Small intestine (tissue), 7 donors: ENCODE results near the gene LUZP2. TPM values are rescaled to one million over a fixed set of nuclear protein-coding genes. Genes with fewer than 3 reads are reported as not detected.

Source experiments
- DNase-seq, 2 donors: peaks; one replicate each; pipeline versions ENCODE4 v3.0.0 to v3.0.0-alpha.2; 2013
- FAIRE-seq: peaks from 2 replicates; lab custom pipeline; 2012; peaks lifted over from hg19 to GRCh38; lab: Jason Lieb, UNC
- H3K27ac ChIP-seq, 3 donors: one replicate each; pipeline ENCODE4 v1.5.1; 2013; ENCODE audit warnings: low read length in 2 of 3, mild to moderate bottlenecking in 2 of 3, control low read depth in 1 of 3, inconsistent platforms in 1 of 3, low read depth in 1 of 3, moderate library complexity in 1 of 3
- H3K27me3 ChIP-seq, 3 donors: one replicate each; pipeline ENCODE4 v1.6.1; 2013; ENCODE audit warnings: low read length in 3 of 3, inconsistent platforms in 1 of 3; ENCODE audit not compliant: control insufficient read depth in 3 of 3, insufficient read depth in 3 of 3
- H3K36me3 ChIP-seq, 3 donors: one replicate each; pipeline ENCODE4 v1.6.1; 2013; ENCODE audit warnings: low read length in 3 of 3, inconsistent platforms in 1 of 3, low read depth in 1 of 3, mild to moderate bottlenecking in 1 of 3, moderate library complexity in 1 of 3; ENCODE audit not compliant: control insufficient read depth in 3 of 3, insufficient read depth in 2 of 3
- H3K4me1 ChIP-seq, 3 donors: one replicate each; pipeline ENCODE4 v1.6.1; 2013; ENCODE audit warnings: low read length in 2 of 3, inconsistent platforms in 1 of 3, low read depth in 1 of 3, mild to moderate bottlenecking in 1 of 3, moderate library complexity in 1 of 3; ENCODE audit not compliant: control insufficient read depth in 3 of 3, insufficient read depth in 2 of 3
- H3K4me3 ChIP-seq, 3 donors: one replicate each; pipeline ENCODE4 v1.5.1; 2013; ENCODE audit warnings: low read length in 3 of 3, control low read depth in 1 of 3, inconsistent platforms in 1 of 3, low read depth in 1 of 3, mild to moderate bottlenecking in 1 of 3, moderate library complexity in 1 of 3
- H3K9me3 ChIP-seq, 2 donors: one replicate each; pipeline ENCODE4 v1.6.1; 2013; ENCODE audit warnings: low read depth in 1 of 2, low read length in 1 of 2; ENCODE audit not compliant: control insufficient read depth in 2 of 2, insufficient read depth in 1 of 2
- WGBS, 3 donors: extraction: QIAGEN DNeasy Blood & Tissue Kit; methylation state at CpG; one replicate each; pipeline ENCODE4 v1.1.7; 2013; 5-methylcytosine and 5-hydroxymethylcytosine counted together
- polyA plus RNA-seq, 4 donors: library from polyadenylated mRNA; stranded (reverse) in 3 of 4; unstranded in 1 of 4; fragments of 200-250 nt in 3 of 4; fragments of 120-200 nt in 1 of 4; gene quantifications; one replicate each; pipeline versions ENCODE4 v1.2.1 to v1.2.3, GENCODE V29; 2013
- donor health status: healthy with polysubstance abuse.
- donor health status: control.
- donor health status: control.
- donor health status: Bipolar disorder and iron deficiency.
- donor health status: healthy.

The LUZP2 gene
- polyA plus RNA-seq, 4 donors, result 0.52 to 1.3 TPM; not detected in 2

DNA sequence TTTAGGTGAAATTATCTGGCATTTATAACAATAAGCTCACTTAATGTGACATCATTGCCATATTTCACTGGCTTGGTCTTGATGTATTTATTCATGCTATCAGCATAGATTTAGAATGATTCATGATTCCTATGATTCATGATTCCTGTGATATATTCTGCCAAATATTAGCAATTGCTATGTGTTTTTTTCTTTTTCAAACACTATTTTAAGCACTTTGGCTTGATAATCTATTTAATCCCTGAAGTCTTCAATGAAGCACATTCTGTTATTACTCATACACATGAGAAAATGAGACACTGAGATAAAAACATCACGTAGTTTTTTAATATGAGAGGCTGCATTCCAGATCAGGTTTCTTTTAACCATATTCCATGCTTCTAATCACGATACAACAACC is 78.5 kb downstream of the LUZP2 start:
- no peak for FAIRE-seq
- WGBS, 3 donors, result 36 to 60% (median 41%) methylated on average over 2 of the region's 2 CpGs

DNA sequence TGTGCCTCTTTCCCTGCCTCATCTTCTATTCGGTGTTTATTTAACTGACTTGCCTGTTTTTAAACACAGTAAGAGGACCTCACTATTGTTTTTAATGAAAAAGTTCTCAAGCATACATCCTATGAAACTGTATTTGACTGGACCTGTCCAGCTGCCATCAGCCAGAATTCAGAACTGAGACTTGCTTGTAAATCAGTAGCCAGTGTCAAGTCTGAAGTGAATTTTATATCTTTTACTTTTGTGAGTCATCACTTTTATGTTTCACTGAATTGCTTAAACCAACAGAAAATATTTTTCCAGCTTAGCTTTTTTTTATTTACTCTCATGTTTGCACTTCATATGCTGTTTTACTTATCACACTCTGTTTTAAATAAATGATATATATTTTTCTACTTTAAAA is 88.3 kb downstream of the LUZP2 start:
- FAIRE-seq (no peak), DNase-seq (peak in 1 of 2 donors; percentile 11)
- H3K4me1 ChIP-seq, result peaks cover 0 to 3% (median 0%) of the 10 kb centered on the region in 3 donors
- no peaks in the 10 kb centered on the region for H3K36me3 ChIP-seq
- 75 to 94% (median 90%) methylated on average over 1 of the region's 1 CpG for WGBS, 3 donors
- H3K4me3 ChIP-seq, result no peak overlapping the region
- no peaks in the 10 kb centered on the region for H3K9me3 ChIP-seq
- H3K27me3 ChIP-seq, result no peaks in the 10 kb centered on the region
- no peak overlapping the region for H3K27ac ChIP-seq

More for the DNA sequence above, 78.5 kb downstream of the LUZP2 start:
- H3K4me3 ChIP-seq, result no peak overlapping the region
- H3K27ac ChIP-seq, result no peak overlapping the region
- no peaks in the 10 kb centered on the region for H3K4me1 ChIP-seq
- DNase-seq, result no peak
- H3K27me3 ChIP-seq, result no peaks in the 10 kb centered on the region
- no peaks in the 10 kb centered on the region for H3K36me3 ChIP-seq
- H3K9me3 ChIP-seq, result no peaks in the 10 kb centered on the region

GRCh38 chr11:24587635-24588034 is 90.8 kb downstream of the LUZP2 start:
- Histone ChIP-seq H3K4me3 (no peak overlapping the region), H3K27me3 (no peaks in the 10 kb centered on the region), H3K4me1 (peaks cover 0 to 3% (median 0%) of the 10 kb centered on the region in 3 donors), H3K36me3 (no peaks in the 10 kb centered on the region), H3K9me3 (no peaks in the 10 kb centered on the region), H3K27ac (no peak overlapping the region)
- no peak for FAIRE-seq
- no peak for DNase-seq

- no peak overlapping the region for H3K4me3 ChIP-seq
- WGBS, 3 donors, result 73 to 81% (median 78%) methylated on average over 3 of the region's 3 CpGs
- DNase-seq, result no peak
- H3K27me3 ChIP-seq, result no peaks in the 10 kb centered on the region
- H3K27ac ChIP-seq, result no peak overlapping the region
- no peaks in the 10 kb centered on the region for H3K36me3 ChIP-seq
- peaks cover 0 to 3% (median 0%) of the 10 kb centered on the region in 3 donors for H3K4me1 ChIP-seq
- no peaks in the 10 kb centered on the region for H3K9me3 ChIP-seq
- FAIRE-seq, result no peak
Measured at GRCh38 chr11:24588081-24588480, 91.2 kb downstream of the LUZP2 start.

DNA sequence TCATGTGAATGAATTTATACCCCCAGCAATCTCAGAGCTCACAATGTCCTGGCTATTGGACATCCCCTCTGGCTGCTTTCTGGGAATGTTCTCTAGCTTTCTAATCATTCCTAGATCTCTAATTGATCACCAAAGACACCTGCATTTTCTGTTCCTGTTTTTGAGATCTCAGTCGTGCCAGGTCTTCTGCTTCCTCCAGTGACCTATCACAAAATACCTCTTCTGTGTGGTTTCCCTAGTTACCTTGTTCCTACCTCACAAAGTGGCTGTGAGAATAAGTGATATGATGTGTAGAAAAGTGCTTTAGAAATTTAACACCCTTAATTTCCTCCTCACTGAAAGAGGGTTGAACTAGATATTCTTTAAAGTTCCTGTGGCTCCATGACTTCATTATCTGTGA is 92.2 kb downstream of the LUZP2 start:
- 46 to 52% (median 48%) methylated on average over 1 of the region's 1 CpG for WGBS, 3 donors
- FAIRE-seq (no peak), DNase-seq (no peak)
- H3K36me3 ChIP-seq, result no peaks in the 10 kb centered on the region
- H3K4me3 ChIP-seq, result no peak overlapping the region
- H3K9me3 ChIP-seq, result no peaks in the 10 kb centered on the region
- H3K27me3 ChIP-seq, result no peaks in the 10 kb centered on the region
- peaks cover 0 to 3% (median 0%) of the 10 kb centered on the region in 3 donors for H3K4me1 ChIP-seq
- no peak overlapping the region for H3K27ac ChIP-seq

GRCh38 chr11:24591283-24591682 is 94.4 kb downstream of the LUZP2 start:
- H3K27ac ChIP-seq, result no peak overlapping the region
- WGBS, 3 donors, result 47 to 63% (median 63%) methylated on average over 2 of the region's 2 CpGs
- H3K4me3 ChIP-seq, result no peak overlapping the region
- no peaks in the 10 kb centered on the region for H3K9me3 ChIP-seq
- H3K4me1 ChIP-seq, result no peaks in the 10 kb centered on the region
- no peaks in the 10 kb centered on the region for H3K27me3 ChIP-seq
- DNase-seq (no peak), FAIRE-seq (no peak)
- no peaks in the 10 kb centered on the region for H3K36me3 ChIP-seq

- Histone ChIP-seq H3K27me3 (no peaks in the 10 kb centered on the region), H3K4me1 (no peaks in the 10 kb centered on the region), H3K9me3 (no peaks in the 10 kb centered on the region), H3K4me3 (no peak overlapping the region), H3K27ac (no peak overlapping the region), H3K36me3 (no peaks in the 10 kb centered on the region)
- WGBS, 3 donors, result 65 to 72% (median 69%) methylated on average over 2 of the region's 2 CpGs
- no peak for DNase-seq
- no peak for FAIRE-seq
Measured at GRCh38 chr11:24592360-24592759, 95.5 kb downstream of the LUZP2 start.

DNA sequence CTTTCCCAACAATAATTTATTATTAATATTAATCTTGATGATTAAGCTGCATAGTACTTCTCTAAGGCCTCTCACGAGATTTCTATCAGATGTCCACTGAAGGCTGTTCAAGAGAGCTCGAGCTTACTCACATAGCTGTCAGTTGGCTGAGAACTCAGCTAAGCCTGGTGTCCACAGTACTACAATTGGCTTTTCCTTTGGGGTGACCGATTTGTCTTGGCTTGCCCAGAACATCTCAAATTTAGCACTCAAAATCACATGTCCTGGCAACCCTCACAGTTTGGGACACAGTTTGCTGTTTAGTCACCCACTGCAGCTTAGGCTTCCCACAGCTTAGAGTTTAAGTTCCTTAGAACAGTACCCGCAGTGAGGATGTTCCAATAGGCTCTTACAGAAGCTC is 96.5 kb downstream of the LUZP2 start:
- Histone ChIP-seq H3K27me3 (no peaks in the 10 kb centered on the region), H3K4me1 (no peaks in the 10 kb centered on the region), H3K4me3 (no peak overlapping the region), H3K27ac (no peak overlapping the region), H3K36me3 (no peaks in the 10 kb centered on the region), H3K9me3 (no peaks in the 10 kb centered on the region)
- 64 to 79% (median 65%) methylated on average over 4 of the region's 4 CpGs for WGBS, 3 donors
- FAIRE-seq (no peak), DNase-seq (no peak)

GRCh38 chr11:24594401-24594800 is 97.5 kb downstream of the LUZP2 start:
- Histone ChIP-seq H3K4me1 (no peaks in the 10 kb centered on the region), H3K9me3 (no peaks in the 10 kb centered on the region), H3K27me3 (no peaks in the 10 kb centered on the region), H3K36me3 (no peaks in the 10 kb centered on the region), H3K27ac (no peak overlapping the region), H3K4me3 (no peak overlapping the region)
- WGBS, 3 donors, result 80 to 93% (median 87%) methylated on average over 3 of the region's 3 CpGs
- DNase-seq (no peak), FAIRE-seq (no peak)
